SU-DHL-6 (cell line): ENCODE measurements around the gene PODXL2.

Experiments
- CTCF ChIP-seq: fragments of 200-600 bp; sonication (generic); IDR thresholded peaks from one replicate; pipeline ENCODE4 v1.5.1; 2017; ENCODE audit warnings: antibody characterized with exemption, mild to moderate bottlenecking, low read length, moderate library complexity; ENCODE audit not compliant: insufficient read depth, poor library complexity, severe bottlenecking
- EZH2phosphoT487 ChIP-seq: fragments of 200-600 bp; sonication (generic), shearing (Covaris generic); conservative IDR thresholded peaks from 2 replicates; pipeline ENCODE4 v1.6.1; 2018; ENCODE audit warnings: mild to moderate bottlenecking, antibody characterized with exemption, low read length, moderate library complexity, mixed read lengths

- no peak for TF ChIP-seq CTCF
- no peak for TF ChIP-seq EZH2phosphoT487
Observed at GRCh38 chr3:127676921-127677351, 48.0 kb downstream of the PODXL2 start.
